HEK293 (cell line): Measurements from ENCODE around the gene TOMM7.

Source experiments
- CTCF ChIP-seq: fragments of 450-650 bp; formaldehyde crosslinking; IDR thresholded peaks from 2 replicates; pipeline ENCODE4 v1.5.1; 2016; ENCODE audit warnings: missing biosample characterization, missing genetic modification characterization
- HOXD13 ChIP-seq: sonication (generic); formaldehyde crosslinking; IDR thresholded peaks from 2 replicates; pipeline ENCODE4 v1.8.0; 2022; ENCODE audit warnings: missing genetic modification reagents, borderline replicate concordance
- ZBTB1 ChIP-seq: fragments of 450-650 bp; formaldehyde crosslinking; IDR thresholded peaks from 2 replicates; pipeline ENCODE4 v1.5.1; 2016; ENCODE audit warnings: missing biosample characterization, missing genetic modification characterization
- ZBTB21 ChIP-seq: fragments of 450-650 bp; formaldehyde crosslinking; IDR thresholded peaks from 2 replicates; pipeline ENCODE4 v1.5.1; 2017; ENCODE audit warnings: missing biosample characterization, missing genetic modification characterization
- ZNF146 ChIP-seq: fragments of 450-650 bp; formaldehyde crosslinking; IDR thresholded peaks from 2 replicates; pipeline ENCODE4 v1.5.1; 2016; ENCODE audit warnings: missing biosample characterization, missing genetic modification characterization
- ZNF184 ChIP-seq: fragments of 450-650 bp; IDR thresholded peaks from 2 replicates; pipeline ENCODE4 v1.5.1; 2018; ENCODE audit warnings: missing biosample characterization, mild to moderate bottlenecking, missing genetic modification characterization
- ZNF311 ChIP-seq: fragments of 450-650 bp; formaldehyde crosslinking; IDR thresholded peaks from 2 replicates; pipeline ENCODE4 v1.5.1; 2017; ENCODE audit warnings: missing biosample characterization, missing genetic modification characterization, borderline replicate concordance
- ZNF571 ChIP-seq: fragments of 450-650 bp; formaldehyde crosslinking; IDR thresholded peaks from 2 replicates; pipeline ENCODE4 v1.5.0; 2017; ENCODE audit warnings: missing biosample characterization, missing genetic modification characterization
- ZNF624 ChIP-seq: fragments of 450-650 bp; formaldehyde crosslinking; IDR thresholded peaks from 2 replicates; pipeline ENCODE4 v1.5.1; 2017; ENCODE audit warnings: missing biosample characterization, missing genetic modification characterization
- TF ChIP-seq, protein P1 (sequence below): fragments of 450-650 bp; formaldehyde crosslinking; IDR thresholded peaks from 2 replicates; pipeline ENCODE4 v1.5.1; 2016; ENCODE audit warnings: missing biosample characterization, missing genetic modification characterization
- TF ChIP-seq, protein P2 (sequence below): fragments of 450-650 bp; formaldehyde crosslinking; IDR thresholded peaks from 2 replicates; pipeline ENCODE4 v1.5.1; 2016; ENCODE audit warnings: missing biosample characterization, missing genetic modification characterization, borderline replicate concordance
- TF ChIP-seq, protein P3 (sequence below): fragments of 450-650 bp; formaldehyde crosslinking; IDR thresholded peaks from 2 replicates; pipeline ENCODE4 v1.5.1; 2016; ENCODE audit warnings: missing biosample characterization, missing genetic modification characterization

GRCh38 chr7:22860337-22860736, 37.7 kb upstream of the TOMM7 start:
- no peak for TF ChIP-seq ZBTB21
- TF ChIP-seq, protein P1, sequence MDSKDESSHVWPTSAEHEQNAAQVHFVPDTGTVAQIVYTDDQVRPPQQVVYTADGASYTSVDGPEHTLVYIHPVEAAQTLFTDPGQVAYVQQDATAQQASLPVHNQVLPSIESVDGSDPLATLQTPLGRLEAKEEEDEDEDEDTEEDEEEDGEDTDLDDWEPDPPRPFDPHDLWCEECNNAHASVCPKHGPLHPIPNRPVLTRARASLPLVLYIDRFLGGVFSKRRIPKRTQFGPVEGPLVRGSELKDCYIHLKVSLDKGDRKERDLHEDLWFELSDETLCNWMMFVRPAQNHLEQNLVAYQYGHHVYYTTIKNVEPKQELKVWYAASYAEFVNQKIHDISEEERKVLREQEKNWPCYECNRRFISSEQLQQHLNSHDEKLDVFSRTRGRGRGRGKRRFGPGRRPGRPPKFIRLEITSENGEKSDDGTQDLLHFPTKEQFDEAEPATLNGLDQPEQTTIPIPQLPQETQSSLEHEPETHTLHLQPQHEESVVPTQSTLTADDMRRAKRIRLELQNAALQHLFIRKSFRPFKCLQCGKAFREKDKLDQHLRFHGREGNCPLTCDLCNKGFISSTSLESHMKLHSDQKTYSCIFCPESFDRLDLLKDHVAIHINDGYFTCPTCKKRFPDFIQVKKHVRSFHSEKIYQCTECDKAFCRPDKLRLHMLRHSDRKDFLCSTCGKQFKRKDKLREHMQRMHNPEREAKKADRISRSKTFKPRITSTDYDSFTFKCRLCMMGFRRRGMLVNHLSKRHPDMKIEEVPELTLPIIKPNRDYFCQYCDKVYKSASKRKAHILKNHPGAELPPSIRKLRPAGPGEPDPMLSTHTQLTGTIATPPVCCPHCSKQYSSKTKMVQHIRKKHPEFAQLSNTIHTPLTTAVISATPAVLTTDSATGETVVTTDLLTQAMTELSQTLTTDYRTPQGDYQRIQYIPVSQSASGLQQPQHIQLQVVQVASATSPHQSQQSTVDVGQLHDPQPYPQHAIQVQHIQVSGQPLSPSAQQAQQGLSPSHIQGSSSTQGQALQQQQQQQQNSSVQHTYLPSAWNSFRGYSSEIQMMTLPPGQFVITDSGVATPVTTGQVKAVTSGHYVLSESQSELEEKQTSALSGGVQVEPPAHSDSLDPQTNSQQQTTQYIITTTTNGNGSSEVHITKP (tag by site-specific recombination), result no peak
- no peak for TF ChIP-seq ZBTB1 (tag by site-specific recombination)
- no peak for TF ChIP-seq CTCF
- no peak for TF ChIP-seq ZNF146 (tag by site-specific recombination)
- TF ChIP-seq ZNF184, result no peak
- TF ChIP-seq, protein P2, sequence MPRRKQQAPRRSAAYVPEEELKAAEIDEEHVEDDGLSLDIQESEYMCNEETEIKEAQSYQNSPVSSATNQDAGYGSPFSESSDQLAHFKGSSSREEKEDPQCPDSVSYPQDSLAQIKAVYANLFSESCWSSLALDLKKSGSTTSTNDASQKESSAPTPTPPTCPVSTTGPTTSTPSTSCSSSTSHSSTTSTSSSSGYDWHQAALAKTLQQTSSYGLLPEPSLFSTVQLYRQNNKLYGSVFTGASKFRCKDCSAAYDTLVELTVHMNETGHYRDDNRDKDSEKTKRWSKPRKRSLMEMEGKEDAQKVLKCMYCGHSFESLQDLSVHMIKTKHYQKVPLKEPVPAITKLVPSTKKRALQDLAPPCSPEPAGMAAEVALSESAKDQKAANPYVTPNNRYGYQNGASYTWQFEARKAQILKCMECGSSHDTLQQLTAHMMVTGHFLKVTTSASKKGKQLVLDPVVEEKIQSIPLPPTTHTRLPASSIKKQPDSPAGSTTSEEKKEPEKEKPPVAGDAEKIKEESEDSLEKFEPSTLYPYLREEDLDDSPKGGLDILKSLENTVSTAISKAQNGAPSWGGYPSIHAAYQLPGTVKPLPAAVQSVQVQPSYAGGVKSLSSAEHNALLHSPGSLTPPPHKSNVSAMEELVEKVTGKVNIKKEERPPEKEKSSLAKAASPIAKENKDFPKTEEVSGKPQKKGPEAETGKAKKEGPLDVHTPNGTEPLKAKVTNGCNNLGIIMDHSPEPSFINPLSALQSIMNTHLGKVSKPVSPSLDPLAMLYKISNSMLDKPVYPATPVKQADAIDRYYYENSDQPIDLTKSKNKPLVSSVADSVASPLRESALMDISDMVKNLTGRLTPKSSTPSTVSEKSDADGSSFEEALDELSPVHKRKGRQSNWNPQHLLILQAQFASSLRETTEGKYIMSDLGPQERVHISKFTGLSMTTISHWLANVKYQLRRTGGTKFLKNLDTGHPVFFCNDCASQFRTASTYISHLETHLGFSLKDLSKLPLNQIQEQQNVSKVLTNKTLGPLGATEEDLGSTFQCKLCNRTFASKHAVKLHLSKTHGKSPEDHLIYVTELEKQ (tag by site-specific recombination), result no peak
- no peak for TF ChIP-seq ZNF571 (tag by site-specific recombination)
- TF ChIP-seq HOXD13 (CRISPR knock-in tag), result no peak
- TF ChIP-seq ZNF311 (tag by site-specific recombination), result no peak
- TF ChIP-seq, protein P3, sequence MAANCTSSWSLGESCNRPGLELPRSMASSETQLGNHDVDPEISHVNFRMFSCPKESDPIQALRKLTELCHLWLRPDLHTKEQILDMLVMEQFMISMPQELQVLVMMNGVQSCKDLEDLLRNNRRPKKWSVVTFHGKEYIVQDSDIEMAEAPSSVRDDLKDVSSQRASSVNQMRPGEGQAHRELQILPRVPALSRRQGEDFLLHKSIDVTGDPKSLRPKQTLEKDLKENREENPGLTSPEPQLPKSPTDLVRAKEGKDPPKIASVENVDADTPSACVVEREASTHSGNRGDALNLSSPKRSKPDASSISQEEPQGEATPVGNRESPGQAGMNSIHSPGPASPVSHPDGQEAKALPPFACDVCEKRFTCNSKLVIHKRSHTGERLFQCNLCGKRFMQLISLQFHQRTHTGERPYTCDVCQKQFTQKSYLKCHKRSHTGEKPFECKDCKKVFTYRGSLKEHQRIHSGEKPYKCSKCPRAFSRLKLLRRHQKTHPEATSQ (tag by site-specific recombination), result no peak
- no peak for TF ChIP-seq ZNF624 (tag by site-specific recombination)
